Adrenal gland (tissue), 5 donors: ENCODE results near the gene MARCHF10.
"Not testable (repeated sequence)": the region's sequence is repeated elsewhere in the genome, so short reads cannot be mapped to it uniquely, and the experiment has no call there.

Source experiments
- POLR2A ChIP-seq, 2 donors: fragments of 450-650 bp; IDR thresholded peaks; one replicate each; pipeline ENCODE4 v1.6.1; 2017; ENCODE audit warnings: antibody characterized with exemption in 2 of 2, mild to moderate bottlenecking in 2 of 2, moderate library complexity in 1 of 2
- TF ChIP-seq, protein P1 (sequence below), 6 experiments: fragments of 450-650 bp in 4 of 6; fragments of 200-600 bp in 2 of 6; sonication (generic) in 1 of 6; IDR thresholded peaks; 1 replicate in 5 of 6; 2 replicates in 1 of 6; pipeline versions ENCODE4 v1.5.1 to v1.8.0; 2016 to 2021; ENCODE audit warnings: antibody characterized with exemption in 6 of 6, mild to moderate bottlenecking in 2 of 6, moderate library complexity in 1 of 6
- donor health status: DM: no; HTN: no; CAD: no.

- not testable (repeated sequence) for TF ChIP-seq POLR2A (IDR thresholded peaks at IDR 0.05)
- TF ChIP-seq, protein P1, sequence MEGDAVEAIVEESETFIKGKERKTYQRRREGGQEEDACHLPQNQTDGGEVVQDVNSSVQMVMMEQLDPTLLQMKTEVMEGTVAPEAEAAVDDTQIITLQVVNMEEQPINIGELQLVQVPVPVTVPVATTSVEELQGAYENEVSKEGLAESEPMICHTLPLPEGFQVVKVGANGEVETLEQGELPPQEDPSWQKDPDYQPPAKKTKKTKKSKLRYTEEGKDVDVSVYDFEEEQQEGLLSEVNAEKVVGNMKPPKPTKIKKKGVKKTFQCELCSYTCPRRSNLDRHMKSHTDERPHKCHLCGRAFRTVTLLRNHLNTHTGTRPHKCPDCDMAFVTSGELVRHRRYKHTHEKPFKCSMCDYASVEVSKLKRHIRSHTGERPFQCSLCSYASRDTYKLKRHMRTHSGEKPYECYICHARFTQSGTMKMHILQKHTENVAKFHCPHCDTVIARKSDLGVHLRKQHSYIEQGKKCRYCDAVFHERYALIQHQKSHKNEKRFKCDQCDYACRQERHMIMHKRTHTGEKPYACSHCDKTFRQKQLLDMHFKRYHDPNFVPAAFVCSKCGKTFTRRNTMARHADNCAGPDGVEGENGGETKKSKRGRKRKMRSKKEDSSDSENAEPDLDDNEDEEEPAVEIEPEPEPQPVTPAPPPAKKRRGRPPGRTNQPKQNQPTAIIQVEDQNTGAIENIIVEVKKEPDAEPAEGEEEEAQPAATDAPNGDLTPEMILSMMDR (IDR thresholded peaks at IDR 0.05) = not testable (repeated sequence)
Measured at GRCh38 chr17:62785983-62786382, 22.1 kb downstream of the MARCHF10 start.
